HG02840 (cell line): ENCODE results near the gene MACROD2.
"Not testable (repeated sequence)": the region's sequence is repeated elsewhere in the genome, so short reads cannot be mapped to it uniquely, and the experiment has no call there.

Experiments used
- ATAC-seq: cut with Tn5 transposase; IDR thresholded peaks from one replicate; pipeline ENCODE4 v1.9.1; 2021; ENCODE audit warnings: mild to moderate bottlenecking, moderate library complexity, moderate number of reproducible peaks; ENCODE audit not compliant: unreplicated experiment, low FRiP score

Gene MACROD2

GRCh38 chr20:13995086-13995665, at the start of gene MACROD2:
TSS of gene MACROD2 (plus strand) at chr20:13995516.
- no peak for ATAC-seq

GRCh38 chr20:13947719-13948118, 47.6 kb upstream of the MACROD2 start:
- no peak for ATAC-seq

GRCh38 chr20:13953227-13953626, 42.1 kb upstream of the MACROD2 start:
- no peak for ATAC-seq

DNA sequence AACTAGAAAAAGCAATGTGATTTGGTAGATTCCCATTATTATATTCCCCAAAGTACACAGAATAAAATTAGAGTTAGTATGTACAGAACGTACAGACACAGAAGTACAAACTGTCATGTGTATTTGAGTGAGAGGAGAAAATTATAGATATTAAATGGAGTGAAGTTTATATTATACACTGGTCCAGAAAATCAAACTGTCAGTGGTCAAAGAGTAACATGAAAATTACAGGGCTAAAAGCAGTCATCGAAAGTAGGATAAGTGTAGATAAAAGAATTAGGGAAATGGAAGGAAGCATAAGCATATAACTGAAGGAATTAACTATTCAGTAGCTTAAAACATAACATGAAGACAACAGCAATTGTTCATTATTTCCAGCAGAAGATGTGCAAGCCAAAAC, 35.2 kb upstream of the MACROD2 start:
- ATAC-seq, result no peak

GRCh38 chr20:13960525-13960924, 34.8 kb upstream of the MACROD2 start:
- no peak for ATAC-seq

DNA sequence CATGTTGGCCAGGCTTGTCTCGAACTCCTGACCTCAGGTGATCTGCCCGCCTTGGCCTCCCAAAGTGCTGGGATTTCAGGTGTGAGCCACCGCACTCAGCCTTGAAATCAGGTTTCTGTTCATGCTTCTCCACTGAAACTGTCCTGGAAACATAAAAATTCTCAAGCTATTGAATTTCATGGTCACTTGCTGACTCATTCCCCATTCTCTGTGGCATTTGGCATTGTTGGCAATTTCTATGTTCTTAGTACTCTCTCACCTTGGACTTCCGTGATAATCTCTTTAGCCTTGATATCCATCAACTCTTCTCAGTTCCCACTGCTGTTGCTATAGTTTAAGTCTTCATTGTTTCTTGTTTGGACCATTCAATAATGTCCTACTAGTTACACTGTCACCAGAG, 11.1 kb upstream of the MACROD2 start:
- no peak for ATAC-seq

- no peak for ATAC-seq
Measured at GRCh38 chr20:13990465-13990864, 4.9 kb upstream of the MACROD2 start, which contains the start of gene SEL1L2. TSS of gene SEL1L2 (minus strand) at chr20:13990614. CDS start at chr20:13990534, 80 bp downstream.

- no peak for ATAC-seq
Measured at GRCh38 chr20:13991311-13991710, 4.0 kb upstream of the MACROD2 start.

DNA sequence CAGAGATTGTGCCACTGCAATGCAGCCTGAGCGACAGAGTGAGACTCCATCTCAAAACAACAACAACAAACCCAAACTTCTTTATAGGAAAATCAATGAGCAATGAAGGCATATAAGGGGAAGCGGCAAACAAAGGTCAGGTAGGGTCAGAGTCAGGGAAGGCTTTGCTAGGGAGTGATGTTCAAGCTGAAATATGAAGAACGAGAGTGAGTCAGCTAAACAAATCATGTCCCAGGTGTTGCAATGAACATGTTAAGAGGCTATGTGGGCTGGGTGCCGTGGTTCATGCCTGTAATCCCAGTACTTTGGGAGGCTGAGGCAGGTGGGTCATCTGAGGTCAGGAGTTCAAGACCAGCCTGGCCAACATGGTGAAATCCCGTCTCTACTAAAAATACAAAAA, 3.4 kb upstream of the MACROD2 start:
- not testable (repeated sequence) for ATAC-seq

- no peak for ATAC-seq
Measured at GRCh38 chr20:13995841-13996240, 525 bp downstream of the MACROD2 start.

GRCh38 chr20:13996265-13996664, 949 bp downstream of the MACROD2 start:
- ATAC-seq, result no peak

- no peak for ATAC-seq
Measured at GRCh38 chr20:14000917-14001316, 5.6 kb downstream of the MACROD2 start.

GRCh38 chr20:14005996-14006395, 10.7 kb downstream of the MACROD2 start:
- no peak for ATAC-seq

DNA sequence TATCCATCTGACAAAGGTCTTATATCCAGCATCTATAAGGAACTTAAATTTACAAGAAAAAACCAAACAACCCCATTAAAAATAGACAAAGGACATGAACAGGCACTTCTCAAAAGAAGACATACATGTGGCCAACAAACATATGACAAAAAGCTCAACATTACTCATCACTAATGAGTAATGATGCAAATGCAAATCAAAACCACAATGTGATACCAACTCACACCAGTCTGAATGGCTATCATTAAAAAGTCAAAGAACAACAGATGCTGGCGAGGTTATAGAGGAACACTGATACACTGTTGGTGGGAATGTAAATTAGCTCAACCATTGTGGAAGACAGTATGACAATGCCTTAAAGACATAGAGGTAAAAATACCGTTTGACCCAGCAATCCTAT, 13.9 kb downstream of the MACROD2 start:
- ATAC-seq, result no peak

DNA sequence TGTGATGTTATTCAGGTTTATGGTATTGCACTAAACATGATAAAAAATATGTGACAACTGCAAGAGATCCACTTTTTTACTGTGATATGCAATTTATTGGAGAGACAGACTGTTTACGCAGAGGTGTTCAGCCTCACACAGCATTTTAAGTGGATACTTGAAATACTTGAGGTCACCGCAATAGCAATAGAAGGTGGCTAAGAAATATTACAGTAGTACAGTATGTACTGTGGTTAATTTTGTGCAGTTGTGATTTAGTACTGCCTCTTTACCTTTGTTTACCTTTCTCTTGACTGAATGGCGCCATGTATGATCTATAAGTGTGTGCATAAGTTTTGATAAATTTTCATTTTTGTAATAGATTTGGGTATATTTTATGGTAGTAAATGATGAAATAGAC, 17.4 kb downstream of the MACROD2 start:
- no peak for ATAC-seq

- no peak for ATAC-seq
Measured at GRCh38 chr20:14030991-14031390, 35.7 kb downstream of the MACROD2 start.

DNA sequence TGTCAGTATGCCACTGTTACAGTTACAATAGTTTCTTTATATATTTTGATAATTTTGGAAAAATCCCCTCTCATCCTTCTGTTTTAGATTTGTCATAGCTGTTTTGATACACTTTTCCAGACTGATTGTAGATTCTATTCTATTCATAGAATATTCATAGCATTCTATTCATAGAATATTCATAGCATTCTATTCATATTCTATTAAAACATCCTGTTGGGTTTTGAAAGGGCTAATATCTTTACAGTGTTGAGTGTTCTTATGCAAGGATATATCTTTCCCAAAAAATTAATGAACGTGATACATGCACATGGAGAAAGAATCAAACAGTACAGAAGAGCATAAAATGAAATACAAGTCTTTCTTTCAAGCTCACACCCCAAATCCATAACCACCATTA, 38.0 kb downstream of the MACROD2 start:
- ATAC-seq, result no peak

GRCh38 chr20:14036567-14036966, 41.3 kb downstream of the MACROD2 start:
- no peak for ATAC-seq

DNA sequence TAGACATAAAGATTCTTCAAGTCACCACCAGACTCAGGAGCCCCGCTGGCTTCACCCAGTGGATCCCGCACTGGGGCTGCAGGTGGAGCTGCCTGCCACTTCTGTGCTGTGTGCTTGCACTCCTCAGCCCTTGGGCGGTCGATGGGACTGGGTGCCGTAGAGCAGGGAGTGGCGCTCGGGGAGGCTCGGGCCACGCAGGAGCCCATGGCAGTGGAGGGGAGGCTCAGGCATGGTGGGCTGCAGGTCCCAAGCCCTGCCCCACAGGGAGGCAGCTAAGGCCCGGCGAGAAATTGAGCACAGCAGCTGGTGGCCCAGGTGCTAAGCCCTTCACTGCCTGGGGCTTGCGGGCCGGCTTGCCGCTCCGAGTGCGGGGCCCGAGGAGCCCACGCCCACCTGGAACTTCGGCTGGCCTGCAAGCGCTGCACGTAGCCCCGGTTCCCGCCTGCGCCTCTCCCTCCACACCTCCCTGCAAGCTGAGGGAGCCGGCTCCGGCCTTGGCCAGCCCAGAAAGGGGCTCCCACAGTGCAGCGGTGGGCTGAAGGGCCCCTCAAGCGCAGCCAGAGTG, 49.5 kb downstream of the MACROD2 start:
- not testable (repeated sequence) for ATAC-seq

DNA sequence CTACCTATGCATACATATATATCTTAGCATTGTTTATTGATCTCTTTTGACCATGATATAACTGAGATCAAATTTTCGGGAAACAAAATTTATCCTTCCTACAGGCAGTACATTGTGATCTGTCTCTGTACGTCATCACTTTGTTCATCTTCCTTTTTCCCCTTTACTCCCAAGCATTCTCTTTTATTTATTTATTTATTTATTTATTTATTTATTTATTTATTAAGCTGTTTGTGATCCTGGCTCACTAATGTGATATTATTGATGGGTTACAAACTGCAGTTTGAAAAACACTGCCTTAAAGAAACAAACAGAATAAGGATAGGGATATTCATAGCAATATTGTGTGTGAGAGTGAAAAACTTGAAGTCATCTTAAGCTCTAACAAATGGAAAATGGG, 51.2 kb downstream of the MACROD2 start:
- no peak for ATAC-seq

DNA sequence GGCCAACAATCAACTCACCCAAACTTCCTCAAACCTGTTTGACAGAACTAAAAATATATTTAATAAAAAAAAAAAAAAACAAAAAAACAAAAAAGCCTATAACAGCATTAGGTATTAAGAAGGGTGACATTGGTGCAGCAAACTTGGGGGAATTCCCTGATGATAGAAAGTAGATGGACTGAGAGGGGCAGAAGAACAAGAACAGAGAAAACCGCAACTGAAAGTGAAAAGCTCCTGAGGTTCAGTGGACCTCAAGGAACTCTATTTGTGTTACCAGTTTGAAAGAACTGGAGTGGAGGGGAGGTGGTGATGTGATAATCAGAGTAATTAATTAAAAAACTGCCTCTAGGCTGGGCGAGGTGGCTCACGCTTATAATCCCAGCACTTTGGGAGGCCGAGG, 53.8 kb downstream of the MACROD2 start:
- no peak for ATAC-seq

- ATAC-seq, result no peak
Measured at GRCh38 chr20:14051454-14051853, 56.1 kb downstream of the MACROD2 start.
